ENCODE measurements around the gene TEX53. TPM values are rescaled to one million over a fixed set of nuclear protein-coding genes. Genes with fewer than 3 reads are reported as not detected.
A peak's percentile ranks its signal among the peaks of the same experiment; 100 is the strongest.

Gene TEX53
- total and polyA plus RNA-seq, 2 donors (not counting 1 experiment from before 2014, with no cell fraction given), result not detected

DNA sequence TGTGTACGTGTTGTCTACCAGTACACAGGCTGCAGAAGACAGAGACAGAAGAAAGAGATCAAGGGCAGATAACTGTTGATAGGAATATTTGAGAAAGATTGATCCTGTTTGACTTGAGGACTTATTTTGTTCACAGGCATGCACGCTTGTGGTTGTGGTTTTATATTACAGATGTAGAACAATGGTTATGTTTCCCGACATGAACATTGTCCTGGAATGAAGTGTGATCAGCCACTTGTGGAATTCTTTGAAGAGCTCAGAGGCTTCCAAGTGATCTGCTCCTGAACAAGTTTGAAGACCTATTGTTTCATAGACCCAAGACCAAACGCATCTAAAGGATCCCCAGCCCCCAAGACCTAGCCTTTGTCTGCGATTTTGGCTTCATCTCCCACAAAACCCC, 13.7 kb downstream of the TEX53 start:
- TF ChIP-seq CTCF (conservative IDR thresholded peaks at IDR 0.05 in 1 of 2, IDR thresholded peaks at IDR 0.05 in 1 of 2; ENCODE audit: low read depth in 1 of 2, low read length in 2 of 2) (no peak), EZH2 (IDR thresholded peaks at IDR 0.05; ENCODE audit: low read length, missing control alignments) (no peak)
- H3K9me3 ChIP-seq (ENCODE audit: control insufficient read depth, insufficient read depth, low read depth, low read length), result no peaks in the 10 kb centered on the region
- no peak overlapping the region for H3K9ac ChIP-seq (ENCODE audit: insufficient read depth, low read length)
- no peak overlapping the region for H3K4me3 ChIP-seq (replicated peaks in 1 of 4; ENCODE audit: control extremely low read depth in 1 of 4, insufficient read depth in 1 of 4, low read depth in 3 of 4, low read length in 4 of 4)
- no peaks in the 10 kb centered on the region for H3K4me1 ChIP-seq (ENCODE audit: control insufficient read depth, extremely low read depth, insufficient read depth, low read length)
- H2AFZ ChIP-seq (ENCODE audit: low read length), result no peak overlapping the region
- DNase-seq (ENCODE audit: low read depth in 2 of 2), result peak in 1 of 2 donors; percentile 79
- no peaks in the 10 kb centered on the region for H4K20me1 ChIP-seq (ENCODE audit: control insufficient read depth, extremely low read depth, insufficient read depth, low read length)
- H3K36me3 ChIP-seq (ENCODE audit: control insufficient read depth, insufficient read depth, low read length), result no peaks in the 10 kb centered on the region
- H3K79me2 ChIP-seq (ENCODE audit: control insufficient read depth, insufficient read depth, low read length), result no peaks in the 10 kb centered on the region
- no peak overlapping the region for H3K27ac ChIP-seq (ENCODE audit: insufficient read depth, low read length)
- H3K27me3 ChIP-seq (ENCODE audit: control insufficient read depth, insufficient read depth, low read length), result no peaks in the 10 kb centered on the region
- H3K4me2 ChIP-seq (ENCODE audit: extremely low read depth, insufficient read depth, low read length), result no peak overlapping the region

- H4K20me1 ChIP-seq (ENCODE audit: control insufficient read depth, extremely low read depth, insufficient read depth, low read length), result no peaks in the 10 kb centered on the region
- H2AFZ ChIP-seq (ENCODE audit: low read length), result no peak overlapping the region
- no peaks in the 10 kb centered on the region for H3K79me2 ChIP-seq (ENCODE audit: control insufficient read depth, insufficient read depth, low read length)
- TF ChIP-seq CTCF (conservative IDR thresholded peaks at IDR 0.05 in 1 of 2, IDR thresholded peaks at IDR 0.05 in 1 of 2; ENCODE audit: low read depth in 1 of 2, low read length in 2 of 2) (no peak), EZH2 (IDR thresholded peaks at IDR 0.05; ENCODE audit: low read length, missing control alignments) (no peak)
- H3K36me3 ChIP-seq (ENCODE audit: control insufficient read depth, insufficient read depth, low read length), result no peaks in the 10 kb centered on the region
- DNase-seq (ENCODE audit: low read depth in 2 of 2), result no peak
- no peak overlapping the region for H3K9ac ChIP-seq (ENCODE audit: insufficient read depth, low read length)
- no peak overlapping the region for H3K27ac ChIP-seq (ENCODE audit: insufficient read depth, low read length)
- no peaks in the 10 kb centered on the region for H3K4me1 ChIP-seq (ENCODE audit: control insufficient read depth, extremely low read depth, insufficient read depth, low read length)
- no peaks in the 10 kb centered on the region for H3K9me3 ChIP-seq (ENCODE audit: control insufficient read depth, insufficient read depth, low read depth, low read length)
- H3K4me2 ChIP-seq (ENCODE audit: extremely low read depth, insufficient read depth, low read length), result no peak overlapping the region
- no peak overlapping the region for H3K4me3 ChIP-seq (replicated peaks in 1 of 4; ENCODE audit: control extremely low read depth in 1 of 4, insufficient read depth in 1 of 4, low read depth in 3 of 4, low read length in 4 of 4)
- H3K27me3 ChIP-seq (ENCODE audit: control insufficient read depth, insufficient read depth, low read length), result no peaks in the 10 kb centered on the region
Observed at GRCh38 chr9:114643001-114643400, 14.6 kb downstream of the TEX53 start.

- no peak for TF ChIP-seq EZH2 (IDR thresholded peaks at IDR 0.05; ENCODE audit: low read length, missing control alignments)
- no peak for TF ChIP-seq CTCF (conservative IDR thresholded peaks at IDR 0.05 in 1 of 2, IDR thresholded peaks at IDR 0.05 in 1 of 2; ENCODE audit: low read depth in 1 of 2, low read length in 2 of 2)
- H3K4me3 ChIP-seq (replicated peaks in 1 of 4; ENCODE audit: control extremely low read depth in 1 of 4, insufficient read depth in 1 of 4, low read depth in 3 of 4, low read length in 4 of 4), result no peak overlapping the region
Observed at GRCh38 chr9:114641967-114642366, 15.6 kb downstream of the TEX53 start.

More at GRCh38 chr9:114641967-114642366, 15.6 kb downstream of the TEX53 start:
- no peak overlapping the region for H3K27ac ChIP-seq (ENCODE audit: insufficient read depth, low read length)
- H3K79me2 ChIP-seq (ENCODE audit: control insufficient read depth, insufficient read depth, low read length), result no peaks in the 10 kb centered on the region
- H3K9ac ChIP-seq (ENCODE audit: insufficient read depth, low read length), result no peak overlapping the region
- no peaks in the 10 kb centered on the region for H3K9me3 ChIP-seq (ENCODE audit: control insufficient read depth, insufficient read depth, low read depth, low read length)
- H4K20me1 ChIP-seq (ENCODE audit: control insufficient read depth, extremely low read depth, insufficient read depth, low read length), result no peaks in the 10 kb centered on the region
- no peaks in the 10 kb centered on the region for H3K36me3 ChIP-seq (ENCODE audit: control insufficient read depth, insufficient read depth, low read length)
- H3K4me2 ChIP-seq (ENCODE audit: extremely low read depth, insufficient read depth, low read length), result no peak overlapping the region
- DNase-seq (ENCODE audit: low read depth in 2 of 2), result no peak
- no peak overlapping the region for H2AFZ ChIP-seq (ENCODE audit: low read length)
- no peaks in the 10 kb centered on the region for H3K27me3 ChIP-seq (ENCODE audit: control insufficient read depth, insufficient read depth, low read length)
- no peaks in the 10 kb centered on the region for H3K4me1 ChIP-seq (ENCODE audit: control insufficient read depth, extremely low read depth, insufficient read depth, low read length)

All from fibroblast of lung (primary cell).